ENCODE measurements around the gene FHOD3.
"Not testable (repeated sequence)": the region's sequence is repeated elsewhere in the genome, so short reads cannot be mapped to it uniquely, and the experiment has no call there.

The FHOD3 gene

DNA sequence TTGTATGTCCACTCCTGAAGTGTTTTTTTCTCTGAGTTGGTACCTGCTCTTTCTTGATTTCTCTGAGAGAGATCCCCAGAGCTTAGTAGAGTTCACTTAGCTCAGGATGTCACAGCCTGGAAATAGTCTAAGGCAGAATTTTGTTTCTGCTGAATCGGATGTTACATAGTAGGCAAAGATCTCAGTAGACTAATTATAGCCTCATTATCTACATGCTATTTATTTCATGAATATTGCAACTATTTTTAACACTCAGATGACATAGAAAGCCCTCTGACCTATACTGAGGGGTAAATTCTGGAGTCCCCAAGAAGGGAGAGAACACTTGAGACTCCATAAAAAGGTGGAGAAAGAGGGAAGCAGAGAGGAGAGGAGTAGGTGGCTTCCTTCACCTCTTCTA, 160.2 kb downstream of the FHOD3 start:
- H3K27ac ChIP-seq, result no peak overlapping the region
- no peak for DNase-seq (ENCODE audit: low spot score)
- TF ChIP-seq CTCF (IDR thresholded peaks at IDR 0.05), result no peak
- H3K4me3 ChIP-seq, result no peak overlapping the region

DNA sequence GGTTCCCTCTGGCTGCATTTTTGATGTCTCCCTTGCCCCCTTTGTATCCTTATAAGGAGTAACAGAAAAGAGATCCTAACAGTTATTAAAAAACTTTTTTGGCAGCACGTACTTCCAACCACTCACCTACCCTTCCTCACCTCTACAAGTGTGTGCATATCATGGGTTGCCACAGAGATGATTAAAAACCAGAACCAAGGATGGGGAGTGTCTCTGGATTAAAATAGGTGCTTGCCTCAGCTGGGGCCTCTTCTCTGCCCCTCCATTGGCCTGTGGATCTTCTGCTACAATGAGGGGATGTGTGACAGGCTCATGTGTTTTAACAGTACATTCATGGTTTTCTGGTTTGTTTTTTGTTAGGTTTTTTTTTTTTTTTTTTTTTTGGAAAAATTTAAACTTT, 160.8 kb downstream of the FHOD3 start:
- no peak for DNase-seq (ENCODE audit: low spot score)
- Histone ChIP-seq H3K4me3 (no peak overlapping the region), H3K27ac (no peak overlapping the region)
- no peak for TF ChIP-seq CTCF (IDR thresholded peaks at IDR 0.05)

DNA sequence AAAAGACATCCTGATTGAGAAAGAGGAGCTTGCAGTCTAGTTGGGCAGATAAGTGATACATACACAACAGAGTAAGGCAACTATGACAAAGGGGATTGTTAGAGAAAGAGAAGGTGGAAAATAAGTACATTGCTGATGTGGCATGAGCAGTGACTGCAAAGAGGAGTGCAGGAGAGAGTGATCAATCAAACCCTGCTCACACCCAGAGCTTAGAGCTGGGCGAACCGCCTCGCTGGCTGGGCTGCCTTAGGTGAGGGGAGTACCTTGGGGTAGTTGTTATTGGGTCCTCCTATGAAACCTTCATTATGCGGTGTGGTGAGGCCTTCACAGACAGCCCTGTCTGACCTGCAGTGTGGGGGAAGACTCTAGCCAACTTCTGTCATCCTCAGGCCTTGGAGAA, 161.7 kb downstream of the FHOD3 start:
- TF ChIP-seq CTCF (IDR thresholded peaks at IDR 0.05), result no peak
- DNase-seq (ENCODE audit: low spot score), result no peak
- Histone ChIP-seq H3K4me3 (no peak overlapping the region), H3K27ac (no peak overlapping the region)

DNA sequence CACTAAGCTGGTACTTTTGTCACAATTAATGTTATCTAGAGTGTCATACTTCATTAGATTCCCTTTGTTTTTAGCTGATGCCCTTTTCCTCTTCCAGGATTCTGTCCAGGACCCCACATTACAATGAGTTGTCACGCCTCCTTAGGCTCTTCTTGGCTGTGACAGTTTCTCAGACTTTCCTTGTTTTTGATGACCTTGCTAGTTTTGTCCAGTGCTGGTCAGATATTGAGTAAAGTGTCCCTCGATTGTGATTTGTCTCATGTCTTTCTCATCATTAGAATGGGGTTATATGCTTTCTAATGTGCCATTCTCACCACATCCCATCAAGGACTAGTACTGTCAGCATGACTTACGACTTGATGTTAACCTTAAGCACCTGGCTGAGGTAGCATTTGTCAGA, 162.3 kb downstream of the FHOD3 start:
- Histone ChIP-seq H3K27ac (no peak overlapping the region), H3K4me3 (no peak overlapping the region)
- DNase-seq (ENCODE audit: low spot score), result no peak
- TF ChIP-seq CTCF (IDR thresholded peaks at IDR 0.05), result no peak

DNA sequence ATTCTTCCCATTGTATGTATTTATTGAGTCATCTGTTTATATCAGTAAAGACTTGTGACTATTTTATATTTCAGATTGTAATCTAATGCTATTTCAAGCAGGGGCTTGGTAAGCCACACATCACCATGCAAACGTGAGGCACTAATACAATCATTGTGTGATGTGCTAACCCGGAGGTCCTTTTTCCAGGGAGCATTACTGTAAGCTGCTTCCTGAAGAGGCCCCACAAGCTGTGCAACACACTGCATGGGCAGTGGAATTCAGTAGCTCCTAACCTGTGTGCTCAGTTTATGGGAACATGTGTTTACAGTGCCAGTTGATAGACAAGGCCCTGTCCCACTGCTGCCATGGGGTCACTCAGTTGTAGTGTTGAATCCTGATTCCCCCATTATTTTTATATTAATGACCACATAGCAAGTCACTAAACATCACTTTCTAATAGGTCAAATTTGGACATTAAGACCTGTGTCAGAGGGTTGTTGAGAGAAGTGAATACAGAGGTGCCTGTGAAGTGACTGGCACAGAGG, 162.9 kb downstream of the FHOD3 start:
- Histone ChIP-seq H3K4me3 (no peak overlapping the region), H3K27ac (no peak overlapping the region)
- DNase-seq (ENCODE audit: low spot score), result no peak
- TF ChIP-seq CTCF (IDR thresholded peaks at IDR 0.05), result no peak

DNA sequence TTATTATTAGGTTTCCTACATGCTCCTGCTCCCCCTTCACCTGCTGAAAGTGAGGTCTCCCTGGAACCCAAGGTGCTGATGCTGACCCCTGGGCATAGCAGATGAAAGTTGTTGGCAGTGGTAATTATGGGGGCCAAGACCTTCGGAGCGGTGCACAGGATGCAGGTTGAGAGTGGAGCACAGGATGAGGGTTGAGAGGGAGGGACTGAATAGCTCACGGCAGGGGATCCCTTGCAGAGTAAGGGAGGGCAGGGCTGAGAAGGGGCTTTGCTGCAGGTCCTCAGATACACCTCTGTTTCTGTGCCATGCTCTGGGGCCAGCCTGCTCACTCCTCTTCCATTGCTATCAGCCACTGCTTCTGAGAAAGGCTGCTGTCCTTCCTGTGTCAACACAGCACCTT, 163.3 kb downstream of the FHOD3 start:
- no peak for DNase-seq (ENCODE audit: low spot score)
- no peak for TF ChIP-seq CTCF (IDR thresholded peaks at IDR 0.05)

DNA sequence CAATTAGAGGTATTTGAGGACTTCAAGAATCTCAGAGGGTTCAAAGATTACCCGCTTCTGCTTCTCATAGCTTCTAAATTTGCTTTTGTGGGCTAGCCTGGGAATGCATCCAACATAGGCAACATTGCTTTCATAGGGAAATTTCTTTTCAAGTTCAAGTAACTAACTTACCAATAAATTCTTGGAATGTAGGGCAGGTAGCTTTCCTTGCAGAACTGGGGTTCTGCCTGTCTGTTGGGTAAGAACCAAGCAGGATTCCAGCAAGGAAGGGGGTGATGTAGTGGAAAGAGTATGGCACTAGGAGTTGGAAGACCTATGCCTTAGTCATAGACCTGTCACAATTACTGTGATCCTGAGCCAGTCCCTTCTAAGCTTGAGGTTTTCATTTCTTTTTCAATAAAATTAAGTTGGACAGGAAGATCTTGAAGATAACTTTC, 164.1 kb downstream of the FHOD3 start:
- H3K27ac ChIP-seq, result no peak overlapping the region
- no peak for TF ChIP-seq CTCF (IDR thresholded peaks at IDR 0.05)
- no peak for DNase-seq (ENCODE audit: low spot score)
- H3K4me3 ChIP-seq, result no peak overlapping the region

More for the DNA sequence above, 163.3 kb downstream of the FHOD3 start:
- Histone ChIP-seq H3K4me3 (no peak overlapping the region), H3K27ac (no peak overlapping the region)

GRCh38 chr18:36463516-36463915, 166.0 kb downstream of the FHOD3 start:
- H3K27ac ChIP-seq; DNase-seq (ENCODE audit: low spot score); H3K4me3 ChIP-seq: not testable (repeated sequence)

Data from coronary artery (tissue), 2 donors.